ENCODE measurements around the gene C6orf89.

DNA sequence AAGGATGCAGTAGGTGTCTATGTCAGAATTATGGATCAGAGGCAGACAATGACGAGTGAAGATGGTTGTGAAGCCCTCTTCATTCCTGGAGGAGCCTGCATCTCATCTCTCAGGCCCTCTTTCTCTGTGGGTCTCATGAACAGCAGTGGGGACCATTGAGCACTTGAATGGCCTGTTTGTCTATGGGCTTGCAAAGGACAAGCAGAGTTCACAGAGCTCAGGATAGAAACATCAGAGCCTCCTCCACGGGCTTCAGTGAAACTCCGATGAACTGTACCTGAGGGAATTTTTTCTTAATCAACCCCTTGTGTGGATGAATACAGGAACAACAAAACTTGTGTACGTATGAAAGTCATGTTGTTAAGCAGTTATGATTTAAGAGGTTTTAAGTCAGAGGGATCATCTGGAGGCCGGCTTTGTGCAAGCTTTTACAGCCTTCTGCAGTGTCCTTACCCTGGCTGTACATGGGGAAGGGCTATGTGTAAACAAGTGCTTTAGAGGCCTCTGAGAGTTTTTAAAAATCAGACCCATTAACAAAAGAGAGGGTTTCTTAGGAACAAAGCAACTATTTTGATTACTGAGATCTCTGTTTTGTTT, 39.1 kb downstream of the C6orf89 start:
- TF ChIP-seq, protein P1, sequence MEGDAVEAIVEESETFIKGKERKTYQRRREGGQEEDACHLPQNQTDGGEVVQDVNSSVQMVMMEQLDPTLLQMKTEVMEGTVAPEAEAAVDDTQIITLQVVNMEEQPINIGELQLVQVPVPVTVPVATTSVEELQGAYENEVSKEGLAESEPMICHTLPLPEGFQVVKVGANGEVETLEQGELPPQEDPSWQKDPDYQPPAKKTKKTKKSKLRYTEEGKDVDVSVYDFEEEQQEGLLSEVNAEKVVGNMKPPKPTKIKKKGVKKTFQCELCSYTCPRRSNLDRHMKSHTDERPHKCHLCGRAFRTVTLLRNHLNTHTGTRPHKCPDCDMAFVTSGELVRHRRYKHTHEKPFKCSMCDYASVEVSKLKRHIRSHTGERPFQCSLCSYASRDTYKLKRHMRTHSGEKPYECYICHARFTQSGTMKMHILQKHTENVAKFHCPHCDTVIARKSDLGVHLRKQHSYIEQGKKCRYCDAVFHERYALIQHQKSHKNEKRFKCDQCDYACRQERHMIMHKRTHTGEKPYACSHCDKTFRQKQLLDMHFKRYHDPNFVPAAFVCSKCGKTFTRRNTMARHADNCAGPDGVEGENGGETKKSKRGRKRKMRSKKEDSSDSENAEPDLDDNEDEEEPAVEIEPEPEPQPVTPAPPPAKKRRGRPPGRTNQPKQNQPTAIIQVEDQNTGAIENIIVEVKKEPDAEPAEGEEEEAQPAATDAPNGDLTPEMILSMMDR (IDR thresholded peaks at IDR 0.05 in 8 of 11, conservative IDR thresholded peaks at IDR 0.05 in 3 of 11): no peak
- TF ChIP-seq POLR2AphosphoS5 (IDR thresholded peaks at IDR 0.05) (no peak), POLR2A (IDR thresholded peaks at IDR 0.05) (no peak)
